ENCODE results near the gene EHBP1L1.

EHBP1L1 gene

GRCh38 chr11:65613091-65613928, 37.5 kb downstream of the EHBP1L1 start:
- H3K27ac ChIP-seq (ENCODE audit: low read depth, low read length) = peak overlapping the region; percentile 82
- H3K79me2 ChIP-seq (ENCODE audit: control insufficient read depth, insufficient read depth, low read length, unreplicated experiment) = peaks cover 57% of the 10 kb centered on the region
- H3K4me3 ChIP-seq (ENCODE audit: low read depth, low read length) = peak overlapping the region; percentile 81
- peaks cover 56% of the 10 kb centered on the region for H3K4me1 ChIP-seq (ENCODE audit: control insufficient read depth, insufficient read depth, low read length, unreplicated experiment)
- no peak overlapping the region for H2AFZ ChIP-seq (ENCODE audit: low read length, unreplicated experiment)
- no peaks in the 10 kb centered on the region for H3K36me3 ChIP-seq (ENCODE audit: insufficient read depth, low read length)
- H3K27me3 ChIP-seq (ENCODE audit: insufficient read depth, low read length) = no peaks in the 10 kb centered on the region

- Histone ChIP-seq H3K4me1 (ENCODE audit: control insufficient read depth, insufficient read depth, low read length, unreplicated experiment) (peaks cover 40% of the 10 kb centered on the region), H3K79me2 (ENCODE audit: control insufficient read depth, insufficient read depth, low read length, unreplicated experiment) (peaks cover 72% of the 10 kb centered on the region), H3K36me3 (ENCODE audit: insufficient read depth, low read length) (peaks cover 8% of the 10 kb centered on the region; the same call in 1 of the 2 replicates), H3K27me3 (ENCODE audit: insufficient read depth, low read length) (no peaks in the 10 kb centered on the region), H3K4me3 (ENCODE audit: low read depth, low read length) (peak within 1 kb of the TSS; percentile 94), H3K27ac (ENCODE audit: low read depth, low read length) (peak within 1 kb of the TSS; percentile 82), H2AFZ (ENCODE audit: low read length, unreplicated experiment) (peak within 1 kb of the TSS; percentile 64)
These were observed 39.5 kb downstream of the EHBP1L1 start, which contains the start of gene PCNX3 for GRCh38 chr11:65615229-65615949. Gene PCNX3 (plus strand): TSS chr11:65615776. CDS start chr11:65616312, 536 bp downstream.

GRCh38 chr11:65615950-65616574, 40.2 kb downstream of the EHBP1L1 start:
- H3K79me2 ChIP-seq (ENCODE audit: control insufficient read depth, insufficient read depth, low read length, unreplicated experiment) = peaks cover 67% of the 10 kb centered on the region
- peak overlapping the region; percentile 82 for H3K27ac ChIP-seq (ENCODE audit: low read depth, low read length)
- H3K36me3 ChIP-seq (ENCODE audit: insufficient read depth, low read length) = peaks cover 8% of the 10 kb centered on the region; the same call in 1 of the 2 replicates
- H3K27me3 ChIP-seq (ENCODE audit: insufficient read depth, low read length) = no peaks in the 10 kb centered on the region
- H2AFZ ChIP-seq (ENCODE audit: low read length, unreplicated experiment) = no peak overlapping the region
- peaks cover 34% of the 10 kb centered on the region for H3K4me1 ChIP-seq (ENCODE audit: control insufficient read depth, insufficient read depth, low read length, unreplicated experiment)
- peak overlapping the region; percentile 94 for H3K4me3 ChIP-seq (ENCODE audit: low read depth, low read length)

GRCh38 chr11:65616575-65617001, 40.7 kb downstream of the EHBP1L1 start:
- H3K79me2 ChIP-seq (ENCODE audit: control insufficient read depth, insufficient read depth, low read length, unreplicated experiment) = peaks cover 63% of the 10 kb centered on the region
- no peaks in the 10 kb centered on the region for H3K27me3 ChIP-seq (ENCODE audit: insufficient read depth, low read length)
- H3K4me1 ChIP-seq (ENCODE audit: control insufficient read depth, insufficient read depth, low read length, unreplicated experiment) = peaks cover 29% of the 10 kb centered on the region
- no peak overlapping the region for H2AFZ ChIP-seq (ENCODE audit: low read length, unreplicated experiment)
- H3K4me3 ChIP-seq (ENCODE audit: low read depth, low read length) = peak overlapping the region; percentile 94
- peaks cover 8% of the 10 kb centered on the region; the same call in 1 of the 2 replicates for H3K36me3 ChIP-seq (ENCODE audit: insufficient read depth, low read length)
- 0 out of 2 replicates have a peak overlapping the region, but pooled peaks have one; percentile 7 for H3K27ac ChIP-seq (ENCODE audit: low read depth, low read length)

GRCh38 chr11:65617136-65617850, 41.4 kb downstream of the EHBP1L1 start:
- H3K4me3 ChIP-seq (ENCODE audit: low read depth, low read length) = peak overlapping the region; percentile 94
- H3K27me3 ChIP-seq (ENCODE audit: insufficient read depth, low read length) = no peaks in the 10 kb centered on the region
- H3K36me3 ChIP-seq (ENCODE audit: insufficient read depth, low read length) = peaks cover 8% of the 10 kb centered on the region; the same call in 1 of the 2 replicates
- H3K4me1 ChIP-seq (ENCODE audit: control insufficient read depth, insufficient read depth, low read length, unreplicated experiment) = peaks cover 22% of the 10 kb centered on the region
- H3K79me2 ChIP-seq (ENCODE audit: control insufficient read depth, insufficient read depth, low read length, unreplicated experiment) = peaks cover 56% of the 10 kb centered on the region
- no peak overlapping the region for H2AFZ ChIP-seq (ENCODE audit: low read length, unreplicated experiment)
- H3K27ac ChIP-seq (ENCODE audit: low read depth, low read length) = no peak overlapping the region

- H3K27me3 ChIP-seq (ENCODE audit: insufficient read depth, low read length) = no peaks in the 10 kb centered on the region
- H2AFZ ChIP-seq (ENCODE audit: low read length, unreplicated experiment) = no peak overlapping the region
- H3K79me2 ChIP-seq (ENCODE audit: control insufficient read depth, insufficient read depth, low read length, unreplicated experiment) = peaks cover 47% of the 10 kb centered on the region
- no peak overlapping the region for H3K27ac ChIP-seq (ENCODE audit: low read depth, low read length)
- no peak overlapping the region for H3K4me3 ChIP-seq (ENCODE audit: low read depth, low read length)
- H3K4me1 ChIP-seq (ENCODE audit: control insufficient read depth, insufficient read depth, low read length, unreplicated experiment) = peaks cover 14% of the 10 kb centered on the region
- H3K36me3 ChIP-seq (ENCODE audit: insufficient read depth, low read length) = peaks cover 8% of the 10 kb centered on the region; the same call in 1 of the 2 replicates
These were observed 42.3 kb downstream of the EHBP1L1 start for GRCh38 chr11:65617990-65618751.

GRCh38 chr11:65618763-65619162, 42.9 kb downstream of the EHBP1L1 start:
- Histone ChIP-seq H3K79me2 (ENCODE audit: control insufficient read depth, insufficient read depth, low read length, unreplicated experiment) (peaks cover 42% of the 10 kb centered on the region), H3K4me3 (ENCODE audit: low read depth, low read length) (no peak overlapping the region), H3K4me1 (ENCODE audit: control insufficient read depth, insufficient read depth, low read length, unreplicated experiment) (peaks cover 14% of the 10 kb centered on the region), H3K27ac (ENCODE audit: low read depth, low read length) (no peak overlapping the region), H3K36me3 (ENCODE audit: insufficient read depth, low read length) (peaks cover 8% of the 10 kb centered on the region; the same call in 1 of the 2 replicates), H2AFZ (ENCODE audit: low read length, unreplicated experiment) (no peak overlapping the region), H3K27me3 (ENCODE audit: insufficient read depth, low read length) (no peaks in the 10 kb centered on the region)

GRCh38 chr11:65619281-65619928, 43.6 kb downstream of the EHBP1L1 start:
- Histone ChIP-seq H3K79me2 (ENCODE audit: control insufficient read depth, insufficient read depth, low read length, unreplicated experiment) (peaks cover 39% of the 10 kb centered on the region), H2AFZ (ENCODE audit: low read length, unreplicated experiment) (no peak overlapping the region), H3K4me1 (ENCODE audit: control insufficient read depth, insufficient read depth, low read length, unreplicated experiment) (peaks cover 14% of the 10 kb centered on the region), H3K36me3 (ENCODE audit: insufficient read depth, low read length) (peaks cover 8% of the 10 kb centered on the region; the same call in 1 of the 2 replicates), H3K27me3 (ENCODE audit: insufficient read depth, low read length) (no peaks in the 10 kb centered on the region), H3K4me3 (ENCODE audit: low read depth, low read length) (no peak overlapping the region), H3K27ac (ENCODE audit: low read depth, low read length) (no peak overlapping the region)

- Histone ChIP-seq H3K4me1 (ENCODE audit: control insufficient read depth, insufficient read depth, low read length, unreplicated experiment) (peaks cover 14% of the 10 kb centered on the region), H3K4me3 (ENCODE audit: low read depth, low read length) (no peak overlapping the region), H3K36me3 (ENCODE audit: insufficient read depth, low read length) (peaks cover 8% of the 10 kb centered on the region; the same call in 1 of the 2 replicates), H3K27me3 (ENCODE audit: insufficient read depth, low read length) (no peaks in the 10 kb centered on the region), H3K27ac (ENCODE audit: low read depth, low read length) (no peak overlapping the region), H3K79me2 (ENCODE audit: control insufficient read depth, insufficient read depth, low read length, unreplicated experiment) (peaks cover 39% of the 10 kb centered on the region), H2AFZ (ENCODE audit: low read length, unreplicated experiment) (no peak overlapping the region)
These were observed 44.8 kb downstream of the EHBP1L1 start for GRCh38 chr11:65620666-65621065.

Measured in ACC112 (cell line).